AG04450 (cell line): ENCODE results near the gene TEX12. TPM values are rescaled to one million over a fixed set of nuclear protein-coding genes. Genes with fewer than 3 reads are reported as not detected.
"Not testable (repeated sequence)": the region's sequence is repeated elsewhere in the genome, so short reads cannot be mapped to it uniquely, and the experiment has no call there.

Experiments
- CTCF ChIA-PET: fragments of 300-600, 350-600 bp; formaldehyde crosslinking; extraction: SDS; loops from one replicate; lab custom pipeline; 2022; ENCODE audit warnings: antibody characterized with exemption, inconsistent platforms; lab: Charles Lee
- POLR2A ChIA-PET: fragments of 350-600 bp; formaldehyde crosslinking; extraction: SDS; loops from one replicate; lab custom pipeline; 2021; ENCODE audit warnings: antibody characterized with exemption, inconsistent platforms; lab: Yijun Ruan, JAX
- DNase-seq: peaks from one replicate; pipeline ENCODE4 v3.0.0-alpha.2; 2011; ENCODE audit warnings: low read depth, low spot score
- H3K27ac ChIP-seq: one replicate; pipeline ENCODE4 v1.5.1; 2012; ENCODE audit warnings: low read depth, low read length, control low read depth
- H3K27me3 ChIP-seq: one replicate; pipeline ENCODE4 v1.6.0; 2012; ENCODE audit warnings: low read length; ENCODE audit not compliant: control insufficient read depth, insufficient read depth
- H3K4me3 ChIP-seq: 2 replicates; pipeline ENCODE4 v1.5.1; 2011; ENCODE audit warnings: mild to moderate bottlenecking, low read depth, low read length, control low read depth
- H3K9me3 ChIP-seq: 2 replicates; pipeline ENCODE4 v1.5.1; 2012; ENCODE audit warnings: low read length; ENCODE audit not compliant: control insufficient read depth, insufficient read depth
- CTCF ChIP-seq: IDR thresholded peaks from 2 replicates; pipeline ENCODE4 v1.5.1; 2011; ENCODE audit warnings: low read depth, low read length, control low read depth, inconsistent platforms
- polyA plus RNA-seq: library from polyadenylated mRNA; depleted of rRNA; stranded (reverse); fragments of >200 nt; gene quantifications from 2 replicates; pipeline ENCODE4 v1.2.3, GENCODE V29; 2011

Gene TEX12
- polyA plus RNA-seq, 1 experiment: 0.19 TPM

GRCh38 chr11:112160091-112160848 is 6.9 kb upstream of the TEX12 start:
- TF ChIP-seq CTCF: no peak
- Histone ChIP-seq H3K9me3 (no peaks in the 10 kb centered on the region), H3K4me3 (no peak overlapping the region), H3K27me3 (no peaks in the 10 kb centered on the region), H3K27ac (no peak overlapping the region)
- CTCF ChIA-PET: interaction anchor here (2.0 kb wide), 1 partner anchor 15 kb away, joined by 9 read pairs; the partner anchor contains the start of gene BCO2
- POLR2A ChIA-PET: no interaction called here
- no peak for DNase-seq

- POLR2A ChIA-PET: no interaction called here
- no peak for TF ChIP-seq CTCF
- CTCF ChIA-PET: interaction anchor here (0.6 to 2.0 kb wide), 2 partner anchors 14 to 120 kb away, joined by 6 to 9 read pairs; partner anchors contain the start of gene BCO2
- no peaks in the 10 kb centered on the region for H3K27me3 ChIP-seq
- no peak overlapping the region for H3K27ac ChIP-seq
- H3K4me3 ChIP-seq: no peak overlapping the region
- DNase-seq: no peak
- no peaks in the 10 kb centered on the region for H3K9me3 ChIP-seq
These were observed 6.2 kb upstream of the TEX12 start for GRCh38 chr11:112161012-112161411.

GRCh38 chr11:112162200-112162599 is 5.0 kb upstream of the TEX12 start:
- CTCF ChIA-PET: interaction anchor here (3.1 kb wide), 1 partner anchor 13 kb away, joined by 12 read pairs; the partner anchor contains the start of gene BCO2
- H3K27me3 ChIP-seq, DNase-seq, H3K9me3 ChIP-seq, POLR2A ChIA-PET, H3K27ac ChIP-seq, H3K4me3 ChIP-seq: not testable (repeated sequence)

GRCh38 chr11:112162761-112163546 is 4.2 kb upstream of the TEX12 start:
- Histone ChIP-seq H3K27me3 (no peaks in the 10 kb centered on the region), H3K27ac (no peak overlapping the region), H3K4me3 (no peak overlapping the region), H3K9me3 (peaks cover 3% of the 10 kb centered on the region; the same call in 1 of the 2 replicates)
- ChIA-PET POLR2A (interaction anchor here (0.7 kb wide), 1 partner anchor 42 kb away, joined by 4 read pairs; no protein-coding TSS in a partner anchor), CTCF (interaction anchor here (1.5 to 3.1 kb wide), 2 partner anchors 13 to 49 kb away, joined by 4 to 12 read pairs; partner anchors contain the start of gene BCO2)
- DNase-seq: no peak
- TF ChIP-seq CTCF: no peak

- POLR2A ChIA-PET: interaction anchor here (0.7 kb wide), 1 partner anchor 44 kb away, joined by 4 read pairs; no protein-coding TSS in a partner anchor
- no peaks in the 10 kb centered on the region for H3K27me3 ChIP-seq
- no peak within 1 kb of the TSS for H3K4me3 ChIP-seq
- peaks cover 3% of the 10 kb centered on the region; the same call in 1 of the 2 replicates for H3K9me3 ChIP-seq
- no peak for DNase-seq
- CTCF ChIA-PET: interaction anchor here (1.5 to 3.1 kb wide), 2 partner anchors 11 to 50 kb away, joined by 4 to 12 read pairs; partner anchors contain the start of gene BCO2
- no peak for TF ChIP-seq CTCF
- no peak within 1 kb of the TSS for H3K27ac ChIP-seq
These were observed 3.1 kb upstream of the TEX12 start, which contains the start of gene IL18 for GRCh38 chr11:112163875-112164685. TSS of gene IL18 (minus strand) at chr11:112164094. CDS start at chr11:112155053, 9,041 bp downstream.
